Measurements from ENCODE around the gene GOLPH3.

- TF ChIP-seq NFE2L2 (IDR thresholded peaks at IDR 0.05; ENCODE audit: low read depth, low read length) (no peak), CTCF (conservative IDR thresholded peaks at IDR 0.05; ENCODE audit: low read depth, low read length) (no peak), POLR2A (IDR thresholded peaks at IDR 0.05; ENCODE audit: low read depth, low read length) (no peak), MAFK (IDR thresholded peaks at IDR 0.05; ENCODE audit: low read depth, low read length) (no peak), MXI1 (IDR thresholded peaks at IDR 0.05; ENCODE audit: borderline replicate concordance, low read depth, low read length) (no peak), CHD1 (IDR thresholded peaks at IDR 0.05; ENCODE audit: low read depth, low read length) (no peak), RCOR1 (IDR thresholded peaks at IDR 0.05; ENCODE audit: insufficient replicate concordance, low read length) (no peak)
These were observed 32.6 kb upstream of the GOLPH3 start for GRCh38 chr5:32206509-32207354.

Measured in IMR-90 (cell line).